Neural cell (in vitro differentiated cells): ENCODE data around the gene PNPLA1.

Experiments used
- EP300 ChIP-seq: fragments of 450-650 bp; conservative IDR thresholded peaks from 2 replicates; pipeline ENCODE4 v1.6.1; 2014; ENCODE audit warnings: antibody characterized with exemption, mild to moderate bottlenecking, moderate library complexity; ENCODE audit not compliant: poor library complexity, severe bottlenecking
- EZH2 ChIP-seq: fragments of 200-600, 300-800 bp; shearing (Covaris generic), sonication (generic); IDR thresholded peaks from 2 replicates; pipeline ENCODE4 v1.6.1; 2014; ENCODE audit warnings: antibody characterized with exemption, low read length, borderline replicate concordance, mild to moderate bottlenecking; ENCODE audit not compliant: insufficient read depth, poor library complexity, severe bottlenecking
- MXI1 ChIP-seq: fragments of 450-650 bp; conservative IDR thresholded peaks from 2 replicates; pipeline ENCODE4 v1.6.1; 2014; ENCODE audit warnings: antibody characterized with exemption, mild to moderate bottlenecking; ENCODE audit not compliant: poor library complexity, severe bottlenecking
- POLR2AphosphoS5 ChIP-seq: IDR thresholded peaks from 2 replicates; pipeline ENCODE4 v1.6.1; 2012
- TF ChIP-seq, protein P1 (sequence below): fragments of 450-650 bp; IDR thresholded peaks from 2 replicates; pipeline ENCODE4 v1.5.1; 2014; ENCODE audit warnings: antibody characterized with exemption, mild to moderate bottlenecking, moderate library complexity; ENCODE audit not compliant: poor library complexity, severe bottlenecking

- TF ChIP-seq, protein P1, sequence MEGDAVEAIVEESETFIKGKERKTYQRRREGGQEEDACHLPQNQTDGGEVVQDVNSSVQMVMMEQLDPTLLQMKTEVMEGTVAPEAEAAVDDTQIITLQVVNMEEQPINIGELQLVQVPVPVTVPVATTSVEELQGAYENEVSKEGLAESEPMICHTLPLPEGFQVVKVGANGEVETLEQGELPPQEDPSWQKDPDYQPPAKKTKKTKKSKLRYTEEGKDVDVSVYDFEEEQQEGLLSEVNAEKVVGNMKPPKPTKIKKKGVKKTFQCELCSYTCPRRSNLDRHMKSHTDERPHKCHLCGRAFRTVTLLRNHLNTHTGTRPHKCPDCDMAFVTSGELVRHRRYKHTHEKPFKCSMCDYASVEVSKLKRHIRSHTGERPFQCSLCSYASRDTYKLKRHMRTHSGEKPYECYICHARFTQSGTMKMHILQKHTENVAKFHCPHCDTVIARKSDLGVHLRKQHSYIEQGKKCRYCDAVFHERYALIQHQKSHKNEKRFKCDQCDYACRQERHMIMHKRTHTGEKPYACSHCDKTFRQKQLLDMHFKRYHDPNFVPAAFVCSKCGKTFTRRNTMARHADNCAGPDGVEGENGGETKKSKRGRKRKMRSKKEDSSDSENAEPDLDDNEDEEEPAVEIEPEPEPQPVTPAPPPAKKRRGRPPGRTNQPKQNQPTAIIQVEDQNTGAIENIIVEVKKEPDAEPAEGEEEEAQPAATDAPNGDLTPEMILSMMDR: no peak
- TF ChIP-seq POLR2AphosphoS5: no peak
- no peak for TF ChIP-seq EZH2
- TF ChIP-seq EP300: no peak
- no peak for TF ChIP-seq MXI1
Observed at GRCh38 chr6:36273067-36273466, 3.2 kb downstream of the PNPLA1 start.
